OCI-LY1 (cell line): ENCODE measurements around the gene PSD4.

Source experiments
- H2AFZ ChIP-seq: fragments of 200-600 bp; sonication (generic), shearing (Covaris generic); 2 replicates; pipeline ENCODE4 v1.6.0; 2014; ENCODE audit warnings: antibody characterized with exemption, mild to moderate bottlenecking, low read length
- H3F3A ChIP-seq: fragments of 200-600 bp; sonication (generic), shearing (Covaris generic); 2 replicates; pipeline ENCODE4 v1.6.0; 2014; ENCODE audit warnings: mild to moderate bottlenecking, antibody characterized with exemption, low read length, moderate library complexity; ENCODE audit not compliant: insufficient read depth
- H3K27ac ChIP-seq: fragments of 200-600 bp; sonication (generic); 2 replicates; pipeline ENCODE4 v1.5.1; 2014; ENCODE audit warnings: low read length, mixed run types, mild to moderate bottlenecking, low read depth; ENCODE audit not compliant: poor library complexity, severe bottlenecking
- H3K27me3 ChIP-seq: fragments of 200-600 bp; sonication (generic); 2 replicates; pipeline ENCODE4 v1.6.0; 2014; ENCODE audit warnings: antibody characterized with exemption, mild to moderate bottlenecking, low read length, moderate library complexity; ENCODE audit not compliant: insufficient read depth
- H3K36me3 ChIP-seq: fragments of 200-600 bp; sonication (generic); 2 replicates; pipeline ENCODE4 v1.6.1; 2014; ENCODE audit warnings: mild to moderate bottlenecking, antibody characterized with exemption, low read length, moderate library complexity, mixed read lengths; ENCODE audit not compliant: insufficient read depth
- H3K4me1 ChIP-seq: fragments of 200-600 bp; sonication (generic); 2 replicates; pipeline ENCODE4 v1.5.1; 2014; ENCODE audit warnings: mild to moderate bottlenecking, low read length, moderate library complexity; ENCODE audit not compliant: insufficient read depth, severe bottlenecking
- H3K4me2 ChIP-seq: fragments of 200-600 bp; sonication (generic), shearing (Covaris generic); 2 replicates; pipeline ENCODE4 v1.6.1; 2014; ENCODE audit warnings: low read length
- H3K4me3 ChIP-seq: fragments of 200-600 bp; sonication (generic); 2 replicates; pipeline ENCODE4 v1.5.1; 2014; ENCODE audit warnings: low read length, low read depth, mild to moderate bottlenecking, mixed read lengths; ENCODE audit not compliant: poor library complexity, severe bottlenecking
- H3K79me2 ChIP-seq: fragments of 200-600 bp; shearing (Covaris generic); 2 replicates; pipeline ENCODE4 v1.6.1; 2016; ENCODE audit warnings: mixed run types, low read length, mixed read lengths; ENCODE audit not compliant: insufficient read depth
- H3K9ac ChIP-seq: fragments of 200-600 bp; sonication (generic), shearing (Covaris generic); 2 replicates; pipeline ENCODE4 v1.6.1; 2014; ENCODE audit warnings: mild to moderate bottlenecking, low read length, mixed read lengths
- H3K9me2 ChIP-seq: fragments of 200-600 bp; sonication (generic), shearing (Covaris generic); 2 replicates; pipeline ENCODE4 v1.6.1; 2014; ENCODE audit warnings: low read depth, mild to moderate bottlenecking, low read length, mixed read lengths
- H3K9me3 ChIP-seq: fragments of 200-600 bp; shearing (Covaris generic); 2 replicates; pipeline ENCODE4 v1.6.1; 2014; ENCODE audit warnings: low read length, mixed read lengths
- H4K20me1 ChIP-seq: fragments of 200-600 bp; sonication (generic), shearing (Covaris generic); 2 replicates; pipeline ENCODE4 v1.6.0; 2016; ENCODE audit warnings: mild to moderate bottlenecking, low read length; ENCODE audit not compliant: insufficient read depth
- CTCF ChIP-seq: fragments of 200-600 bp; sonication (generic), shearing (Covaris generic); IDR thresholded peaks from 2 replicates; pipeline ENCODE4 v1.5.1; 2017; ENCODE audit warnings: mild to moderate bottlenecking, antibody characterized with exemption, low read length, moderate library complexity, mixed read lengths
- EZH2 ChIP-seq: fragments of 200-600 bp; sonication (generic), shearing (Covaris generic); IDR thresholded peaks from 2 replicates; pipeline ENCODE4 v1.8.0; 2017; ENCODE audit warnings: borderline replicate concordance, mixed run types, mild to moderate bottlenecking, antibody characterized with exemption, low read length, moderate library complexity, mixed read lengths

PSD4 gene

GRCh38 chr2:113228991-113229716 is 55.4 kb downstream of the PSD4 start:
- no peaks in the 10 kb centered on the region for H3F3A ChIP-seq
- H3K36me3 ChIP-seq: no peaks in the 10 kb centered on the region
- no peak overlapping the region for H3K4me3 ChIP-seq
- no peaks in the 10 kb centered on the region for H3K9me2 ChIP-seq
- no peaks in the 10 kb centered on the region for H3K9me3 ChIP-seq
- TF ChIP-seq CTCF (no peak), EZH2 (no peak)
- H3K27ac ChIP-seq: no peak overlapping the region
- H4K20me1 ChIP-seq: no peaks in the 10 kb centered on the region
- no peak overlapping the region for H3K9ac ChIP-seq
- H3K27me3 ChIP-seq: no peaks in the 10 kb centered on the region
- no peak overlapping the region for H2AFZ ChIP-seq
- H3K79me2 ChIP-seq: no peaks in the 10 kb centered on the region
- H3K4me2 ChIP-seq: no peak overlapping the region
- no peaks in the 10 kb centered on the region for H3K4me1 ChIP-seq

DNA sequence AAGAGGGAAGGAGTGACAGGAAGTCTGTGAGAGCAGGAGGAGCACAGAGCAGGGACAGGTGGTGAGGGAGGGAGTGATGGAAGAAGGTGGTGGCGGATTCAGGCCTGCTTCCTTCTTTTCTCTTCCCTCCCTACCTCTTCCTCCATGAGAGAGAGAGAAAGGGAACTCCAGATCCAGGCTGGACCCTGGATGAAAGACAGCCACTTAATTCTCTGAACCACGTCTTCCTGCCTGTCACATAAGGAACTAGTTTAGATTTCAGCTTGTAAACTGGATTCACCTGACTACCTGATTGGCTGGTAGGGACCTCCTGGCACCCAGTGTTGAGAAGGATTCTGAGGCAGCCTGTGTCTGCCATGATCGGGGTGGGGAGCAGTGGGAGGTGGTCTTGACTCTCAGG is 56.0 kb downstream of the PSD4 start:
- no peaks in the 10 kb centered on the region for H3K4me1 ChIP-seq
- no peaks in the 10 kb centered on the region for H3K79me2 ChIP-seq
- H3K9me2 ChIP-seq: no peaks in the 10 kb centered on the region
- no peaks in the 10 kb centered on the region for H3K9me3 ChIP-seq
- TF ChIP-seq CTCF (no peak), EZH2 (no peak)
- no peak overlapping the region for H3K4me2 ChIP-seq
- H3F3A ChIP-seq: no peaks in the 10 kb centered on the region
- H3K27ac ChIP-seq: no peak overlapping the region
- H3K4me3 ChIP-seq: no peak overlapping the region
- no peaks in the 10 kb centered on the region for H3K27me3 ChIP-seq
- H2AFZ ChIP-seq: no peak overlapping the region
- no peaks in the 10 kb centered on the region for H3K36me3 ChIP-seq
- H4K20me1 ChIP-seq: no peaks in the 10 kb centered on the region
- H3K9ac ChIP-seq: no peak overlapping the region

- Histone ChIP-seq H3K79me2 (no peaks in the 10 kb centered on the region), H3K27me3 (no peaks in the 10 kb centered on the region), H3F3A (no peaks in the 10 kb centered on the region), H3K4me3 (no peak overlapping the region), H3K9me2 (no peaks in the 10 kb centered on the region), H2AFZ (no peak overlapping the region), H3K4me2 (no peak overlapping the region), H3K9ac (no peak overlapping the region), H3K27ac (no peak overlapping the region), H3K4me1 (no peaks in the 10 kb centered on the region), H3K9me3 (no peaks in the 10 kb centered on the region), H4K20me1 (no peaks in the 10 kb centered on the region), H3K36me3 (no peaks in the 10 kb centered on the region)
- TF ChIP-seq CTCF (no peak), EZH2 (no peak)
Observed at GRCh38 chr2:113230531-113230930, 56.8 kb downstream of the PSD4 start.
